Ectodermal cell (in vitro differentiated cells): ENCODE measurements around the gene SUPT6H.
A peak's percentile ranks its signal among the peaks of the same experiment; 100 is the strongest.

Source experiments
- H3K27ac ChIP-seq: 2 replicates; pipeline ENCODE4 v1.7.0; 2013; ENCODE audit warnings: mild to moderate bottlenecking, low read depth, low read length; ENCODE audit not compliant: insufficient read depth, poor library complexity, severe bottlenecking
- H3K27me3 ChIP-seq: 2 replicates; pipeline ENCODE4 v1.7.0; 2013; ENCODE audit warnings: mild to moderate bottlenecking, low read length; ENCODE audit not compliant: insufficient read depth, control insufficient read depth, poor library complexity, severe bottlenecking
- H3K36me3 ChIP-seq: one replicate; pipeline ENCODE4 v1.7.0; 2013; ENCODE audit warnings: low read length; ENCODE audit not compliant: control insufficient read depth, insufficient read depth
- H3K4me1 ChIP-seq: one replicate; pipeline ENCODE4 v1.7.0; 2013; ENCODE audit warnings: low read length; ENCODE audit not compliant: control insufficient read depth, insufficient read depth
- H3K4me3 ChIP-seq: 2 replicates; pipeline ENCODE4 v1.7.0; 2013; ENCODE audit warnings: low read depth, low read length, control low read depth; ENCODE audit not compliant: insufficient read depth
- H3K9me3 ChIP-seq: 2 replicates; pipeline ENCODE4 v1.7.0; 2013; ENCODE audit warnings: mild to moderate bottlenecking, low read length, moderate library complexity; ENCODE audit not compliant: control insufficient read depth
- WGBS, 2 experiments: methylation state at CpG; one replicate each; pipeline ENCODE4 v1.1.7; 2013; ENCODE audit warnings: missing lambda C conversion rate in 2 of 2; 5-methylcytosine and 5-hydroxymethylcytosine counted together

SUPT6H gene

DNA sequence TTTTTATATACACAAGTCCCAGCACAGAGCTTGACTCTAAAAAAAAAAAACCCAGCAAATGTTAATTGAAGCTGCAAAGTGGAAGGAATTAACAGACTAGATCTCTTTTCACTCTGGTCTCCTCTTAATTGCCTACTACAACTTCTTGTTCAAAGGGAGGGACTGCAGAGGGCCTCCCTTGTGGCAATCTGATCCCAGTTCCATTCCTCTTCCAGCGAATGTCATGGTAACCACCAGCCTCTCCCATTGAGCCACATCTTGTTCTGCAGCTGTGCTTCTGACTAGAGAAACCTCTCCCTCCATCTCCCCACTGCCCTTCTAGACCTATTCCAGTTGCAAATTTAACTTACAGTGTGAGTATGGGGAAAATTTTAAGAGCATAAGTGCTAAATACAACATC lies 5.9 kb downstream of the SUPT6H start:
- Histone ChIP-seq H3K27ac (peak overlapping the region; percentile 50), H3K4me3 (no peak overlapping the region), H3K27me3 (no peaks in the 10 kb centered on the region), H3K4me1 (peaks cover 12% of the 10 kb centered on the region), H3K36me3 (peaks cover 28% of the 10 kb centered on the region), H3K9me3 (no peaks in the 10 kb centered on the region)
- WGBS, 2 experiments: 83 to 90% methylated on average over 1 of the region's 1 CpG

DNA sequence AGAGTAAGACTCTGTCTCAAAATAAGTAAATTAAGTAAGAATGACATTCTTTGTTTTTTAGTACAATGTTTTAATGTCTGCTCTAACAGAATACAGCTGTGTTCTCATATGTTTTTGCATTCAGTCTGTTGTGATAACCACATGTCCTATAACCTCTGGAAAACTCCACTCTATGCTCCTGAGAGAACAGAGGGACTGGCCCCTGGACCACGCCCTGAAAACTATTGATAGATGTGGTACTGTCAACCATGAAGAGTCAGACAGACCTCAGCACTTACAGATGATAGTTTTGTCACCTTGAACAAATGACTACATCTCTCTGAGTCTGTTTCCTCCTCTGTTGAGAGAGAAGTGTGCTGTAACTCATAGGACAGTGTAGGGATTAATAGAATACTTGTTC lies 7.9 kb downstream of the SUPT6H start:
- Histone ChIP-seq H3K27ac (no peak overlapping the region), H3K36me3 (peaks cover 46% of the 10 kb centered on the region), H3K4me3 (no peak overlapping the region), H3K9me3 (no peaks in the 10 kb centered on the region), H3K4me1 (peaks cover 6% of the 10 kb centered on the region), H3K27me3 (no peaks in the 10 kb centered on the region)
- 97 to 100% methylated on average over 1 of the region's 1 CpG for WGBS, 2 experiments

DNA sequence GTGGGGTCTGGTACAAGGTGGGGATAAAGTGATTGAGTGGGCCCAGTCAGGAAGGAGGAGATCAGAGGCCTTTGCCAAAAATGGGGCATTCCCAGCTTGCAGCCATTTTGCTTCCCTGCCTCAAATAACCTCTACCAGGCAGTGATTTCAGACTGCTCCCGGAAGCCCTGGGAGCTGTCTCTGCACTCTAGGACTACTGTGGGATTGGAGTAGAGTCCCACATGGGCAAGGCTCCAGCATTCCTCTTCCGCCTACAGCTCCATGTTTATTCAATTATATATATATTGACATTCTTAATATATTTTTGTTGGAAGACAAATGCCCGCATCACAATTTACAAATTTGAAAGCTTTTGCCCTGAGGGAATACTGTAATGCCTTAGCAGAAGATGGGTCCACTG lies 13.5 kb downstream of the SUPT6H start:
- H3K27me3 ChIP-seq: no peaks in the 10 kb centered on the region
- peaks cover 75% of the 10 kb centered on the region for H3K36me3 ChIP-seq
- no peak overlapping the region for H3K4me3 ChIP-seq
- H3K27ac ChIP-seq: no peak overlapping the region
- H3K9me3 ChIP-seq: no peaks in the 10 kb centered on the region
- H3K4me1 ChIP-seq: no peaks in the 10 kb centered on the region
- WGBS, 2 experiments: 87 to 94% methylated on average over 2 of the region's 3 CpGs

DNA sequence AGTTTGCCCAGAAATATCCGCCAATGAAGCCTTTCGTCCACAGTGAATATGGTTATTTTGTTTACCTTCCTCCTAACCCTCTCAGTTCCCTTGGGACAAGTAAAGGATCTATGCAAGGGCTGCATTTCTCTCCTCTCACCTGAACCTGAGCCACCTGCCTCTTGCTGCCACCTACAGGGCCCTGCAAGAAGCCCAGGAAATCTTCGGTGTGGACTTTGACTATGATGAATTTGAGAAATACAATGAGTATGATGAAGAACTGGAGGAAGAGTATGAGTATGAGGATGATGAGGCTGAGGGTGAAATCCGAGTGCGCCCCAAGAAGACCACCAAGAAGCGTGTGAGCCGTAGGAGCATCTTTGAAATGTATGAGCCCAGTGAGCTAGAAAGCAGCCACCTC lies 14.0 kb downstream of the SUPT6H start:
- Histone ChIP-seq H3K4me3 (no peak overlapping the region), H3K9me3 (no peaks in the 10 kb centered on the region), H3K36me3 (peaks cover 75% of the 10 kb centered on the region), H3K27ac (no peak overlapping the region), H3K4me1 (no peaks in the 10 kb centered on the region), H3K27me3 (no peaks in the 10 kb centered on the region)
- WGBS, 2 experiments: 93 to 96% methylated on average over 7 of the region's 7 CpGs

DNA sequence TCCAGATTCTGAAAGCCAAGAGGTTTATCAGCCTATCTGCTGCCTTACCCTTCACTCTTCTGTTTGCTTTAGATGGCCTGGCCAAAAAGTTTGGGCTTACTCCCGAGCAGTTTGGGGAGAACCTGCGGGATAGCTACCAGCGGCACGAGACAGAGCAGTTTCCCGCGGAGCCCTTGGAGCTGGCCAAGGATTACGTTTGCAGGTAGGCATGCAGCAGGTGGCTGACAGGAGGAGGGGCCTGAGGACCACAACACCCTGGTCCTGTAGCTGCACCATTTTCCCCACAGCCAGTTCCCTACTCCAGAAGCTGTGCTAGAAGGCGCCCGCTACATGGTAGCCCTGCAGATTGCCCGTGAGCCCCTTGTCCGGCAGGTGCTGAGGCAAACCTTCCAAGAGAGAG lies 20.6 kb downstream of the SUPT6H start:
- Histone ChIP-seq H3K9me3 (no peaks in the 10 kb centered on the region), H3K36me3 (peaks cover 76% of the 10 kb centered on the region), H3K4me1 (no peaks in the 10 kb centered on the region), H3K27ac (no peak overlapping the region), H3K4me3 (no peak overlapping the region), H3K27me3 (no peaks in the 10 kb centered on the region)
- WGBS, 2 experiments: 93 to 95% methylated on average over 11 of the region's 11 CpGs

DNA sequence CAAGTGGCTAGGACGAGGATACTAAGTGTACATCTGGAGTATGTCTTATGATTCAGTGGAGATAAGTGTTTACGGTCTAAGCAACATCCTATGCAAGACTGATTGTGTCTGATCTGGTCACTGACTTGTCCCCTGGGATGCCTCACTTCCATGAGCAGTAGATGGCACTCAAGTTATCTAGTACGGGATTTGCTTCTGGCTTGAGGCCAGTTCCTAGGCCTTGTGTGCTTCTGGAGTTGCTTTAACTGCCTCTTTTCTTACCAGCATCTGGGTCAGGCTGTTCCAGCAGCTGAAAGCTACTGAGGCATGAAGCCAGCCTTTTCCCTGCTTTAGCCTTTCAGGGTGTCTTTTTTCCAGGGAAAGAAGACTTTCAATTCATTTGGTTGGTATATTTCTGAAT lies 23.0 kb downstream of the SUPT6H start:
- 95 to 96% methylated on average over 3 of the region's 3 CpGs for WGBS, 2 experiments
- no peak overlapping the region for H3K27ac ChIP-seq
- no peak overlapping the region for H3K4me3 ChIP-seq
- H3K4me1 ChIP-seq: no peaks in the 10 kb centered on the region
- no peaks in the 10 kb centered on the region for H3K9me3 ChIP-seq
- H3K27me3 ChIP-seq: no peaks in the 10 kb centered on the region
- peaks cover 85% of the 10 kb centered on the region for H3K36me3 ChIP-seq

DNA sequence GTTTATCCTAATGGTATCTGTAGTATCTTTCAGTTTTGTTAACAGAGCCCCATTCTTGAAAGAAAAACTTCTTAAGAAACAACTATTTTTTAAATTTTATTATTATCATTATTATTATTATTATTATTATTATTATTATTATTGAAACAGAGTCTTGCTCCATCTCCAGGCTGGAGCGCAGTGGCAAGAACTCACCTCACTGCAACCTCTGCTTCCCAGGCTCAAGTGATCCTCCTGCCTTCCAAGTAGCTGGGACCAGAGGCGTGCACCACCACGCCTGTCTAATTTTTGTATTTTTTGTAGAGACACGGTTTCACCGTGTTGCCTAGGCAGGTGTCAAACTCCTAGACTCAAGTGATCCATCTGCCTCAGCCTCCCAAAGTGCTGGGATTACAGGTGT lies 23.4 kb downstream of the SUPT6H start:
- Histone ChIP-seq H3K27me3 (no peaks in the 10 kb centered on the region), H3K27ac (no peak overlapping the region), H3K4me1 (no peaks in the 10 kb centered on the region), H3K36me3 (peaks cover 88% of the 10 kb centered on the region), H3K4me3 (no peak overlapping the region), H3K9me3 (no peaks in the 10 kb centered on the region)
- 94% methylated on average over 5 of the region's 5 CpGs for WGBS, 2 experiments

DNA sequence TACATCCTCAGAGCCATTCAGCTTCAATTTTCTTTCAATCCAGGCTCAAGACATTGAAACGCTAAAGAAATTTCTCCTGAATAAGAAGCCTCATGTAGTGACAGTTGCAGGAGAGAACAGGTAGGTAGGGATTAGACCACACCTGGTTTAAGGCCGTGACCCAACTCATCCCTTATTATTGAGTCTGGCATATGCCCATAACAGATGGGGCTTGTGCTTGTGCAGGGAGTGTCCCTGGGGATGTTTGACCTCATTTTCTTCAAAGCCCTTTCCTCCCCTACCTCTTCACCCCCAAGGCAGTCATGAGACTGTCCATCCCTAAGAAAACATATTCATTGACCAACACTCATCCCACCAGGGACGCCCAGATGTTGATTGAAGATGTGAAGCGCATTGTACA lies 24.3 kb downstream of the SUPT6H start:
- Histone ChIP-seq H3K36me3 (peaks cover 89% of the 10 kb centered on the region), H3K4me1 (no peaks in the 10 kb centered on the region), H3K4me3 (no peak overlapping the region), H3K9me3 (no peaks in the 10 kb centered on the region), H3K27me3 (no peaks in the 10 kb centered on the region), H3K27ac (no peak overlapping the region)
- WGBS, 2 experiments: 97 to 100% methylated on average over 4 of the region's 4 CpGs

DNA sequence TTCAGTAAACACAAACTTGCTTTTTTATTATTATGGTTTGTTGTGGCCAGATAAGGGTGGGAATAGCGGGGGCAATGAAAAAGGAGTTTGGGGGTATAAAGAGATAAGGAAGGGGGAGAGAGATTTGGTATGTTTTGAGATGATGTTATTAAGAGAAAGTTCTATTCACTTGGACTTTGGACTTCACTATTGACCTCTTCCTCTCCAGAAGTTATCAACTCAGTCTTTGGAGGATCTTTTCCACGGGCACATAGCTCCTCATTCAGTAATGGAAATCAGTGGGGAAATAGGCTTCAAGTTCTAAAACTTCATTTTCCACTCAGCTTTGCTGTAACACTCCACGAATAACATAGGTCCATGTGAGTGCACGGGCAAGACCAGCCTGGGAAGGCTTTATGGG lies 26.5 kb downstream of the SUPT6H start:
- no peak overlapping the region for H3K4me3 ChIP-seq
- no peaks in the 10 kb centered on the region for H3K9me3 ChIP-seq
- no peaks in the 10 kb centered on the region for H3K4me1 ChIP-seq
- H3K27ac ChIP-seq: no peak overlapping the region
- H3K27me3 ChIP-seq: no peaks in the 10 kb centered on the region
- peaks cover 73% of the 10 kb centered on the region for H3K36me3 ChIP-seq
- 95 to 100% methylated on average over 4 of the region's 4 CpGs for WGBS, 2 experiments

DNA sequence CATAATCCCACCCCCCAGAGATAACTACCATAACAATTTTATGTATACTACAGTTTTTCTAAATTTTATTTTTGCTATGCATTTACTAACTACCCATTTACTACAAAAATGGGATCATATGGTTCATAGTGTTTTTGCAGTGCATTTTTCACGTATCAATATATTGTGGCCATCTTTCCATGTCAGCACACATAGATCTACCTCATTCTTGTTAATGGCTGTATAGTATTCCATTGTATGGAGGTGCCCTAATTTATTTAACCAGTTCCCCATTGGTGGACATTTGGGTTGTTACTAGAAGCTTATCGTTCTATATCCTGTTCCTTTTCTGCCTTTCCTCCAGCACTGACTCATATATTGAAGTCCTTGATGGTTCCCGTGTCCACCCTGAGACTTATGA lies 27.0 kb downstream of the SUPT6H start:
- H3K36me3 ChIP-seq: peaks cover 75% of the 10 kb centered on the region

DNA sequence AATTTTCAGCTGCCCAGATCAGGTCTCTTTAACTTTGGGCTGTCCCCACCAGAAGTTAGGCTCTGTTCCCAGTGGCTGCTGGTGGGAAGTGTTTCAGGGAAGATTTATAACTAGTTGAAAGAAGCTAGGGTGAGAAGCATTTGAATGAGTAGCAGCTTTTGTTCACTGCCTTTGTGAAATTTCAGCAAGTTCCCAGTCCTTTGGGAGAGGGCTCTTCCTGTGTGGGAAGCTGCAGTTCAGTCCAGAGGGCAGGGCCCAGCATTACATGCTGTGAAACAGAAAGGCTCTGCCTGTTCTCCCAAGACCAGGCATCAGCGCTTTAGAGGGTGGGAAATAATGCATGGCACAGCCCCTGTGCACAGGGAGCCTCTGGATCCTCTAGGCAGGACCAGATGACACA lies 31.9 kb downstream of the SUPT6H start:
- Histone ChIP-seq H3K27me3 (no peaks in the 10 kb centered on the region), H3K9me3 (no peaks in the 10 kb centered on the region), H3K36me3 (peaks cover 64% of the 10 kb centered on the region), H3K27ac (no peak overlapping the region), H3K4me1 (no peaks in the 10 kb centered on the region), H3K4me3 (no peak overlapping the region)
- 95 to 97% methylated on average over 1 of the region's 1 CpG for WGBS, 2 experiments

More for the DNA sequence above, 27.0 kb downstream of the SUPT6H start:
- H3K4me1 ChIP-seq: no peaks in the 10 kb centered on the region
- 94 to 98% methylated on average over 2 to 3 of the region's 3 CpGs for WGBS, 2 experiments
- no peaks in the 10 kb centered on the region for H3K9me3 ChIP-seq
- H3K4me3 ChIP-seq: no peak overlapping the region
- no peaks in the 10 kb centered on the region for H3K27me3 ChIP-seq
- no peak overlapping the region for H3K27ac ChIP-seq
